ENCODE data around the gene PCDHGA9.
"Not testable (repeated sequence)": the region's sequence is repeated elsewhere in the genome, so short reads cannot be mapped to it uniquely, and the experiment has no call there.

PCDHGA9 gene

DNA sequence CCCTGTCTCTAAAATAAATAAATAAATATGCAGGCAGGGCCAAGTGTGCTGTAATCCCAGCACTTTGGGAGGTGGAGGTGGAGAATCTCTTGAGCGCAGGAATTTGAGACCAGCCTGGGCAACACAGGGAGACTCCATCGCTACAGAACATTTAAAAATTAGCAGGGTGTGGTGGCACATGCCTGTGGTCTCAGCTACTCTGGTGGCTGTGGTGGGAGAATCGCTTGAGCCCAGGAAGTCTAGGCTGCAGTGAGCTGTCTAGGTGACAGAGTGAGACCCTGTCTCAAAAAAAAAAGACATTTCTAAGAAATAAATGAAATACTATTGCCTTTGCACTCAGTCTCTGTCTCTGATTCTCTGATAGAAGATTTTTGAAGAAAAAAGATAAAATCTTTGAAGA is 9.0 kb downstream of the PCDHGA9 start:
- ChIA-PET POLR2A (no interaction called here), CTCF (interaction anchor here (3.1 to 16.4 kb wide), 4 partner anchors 10 to 156 kb away, joined by 30 to 288 read pairs (median 78); partner anchors contain the start of gene PCDHGA11)
- DNase-seq (ENCODE audit: low read depth, low spot score): no peak
- H3K4me3 ChIP-seq (ENCODE audit: low read depth, low read length): no peak overlapping the region
- TF ChIP-seq, protein P1, sequence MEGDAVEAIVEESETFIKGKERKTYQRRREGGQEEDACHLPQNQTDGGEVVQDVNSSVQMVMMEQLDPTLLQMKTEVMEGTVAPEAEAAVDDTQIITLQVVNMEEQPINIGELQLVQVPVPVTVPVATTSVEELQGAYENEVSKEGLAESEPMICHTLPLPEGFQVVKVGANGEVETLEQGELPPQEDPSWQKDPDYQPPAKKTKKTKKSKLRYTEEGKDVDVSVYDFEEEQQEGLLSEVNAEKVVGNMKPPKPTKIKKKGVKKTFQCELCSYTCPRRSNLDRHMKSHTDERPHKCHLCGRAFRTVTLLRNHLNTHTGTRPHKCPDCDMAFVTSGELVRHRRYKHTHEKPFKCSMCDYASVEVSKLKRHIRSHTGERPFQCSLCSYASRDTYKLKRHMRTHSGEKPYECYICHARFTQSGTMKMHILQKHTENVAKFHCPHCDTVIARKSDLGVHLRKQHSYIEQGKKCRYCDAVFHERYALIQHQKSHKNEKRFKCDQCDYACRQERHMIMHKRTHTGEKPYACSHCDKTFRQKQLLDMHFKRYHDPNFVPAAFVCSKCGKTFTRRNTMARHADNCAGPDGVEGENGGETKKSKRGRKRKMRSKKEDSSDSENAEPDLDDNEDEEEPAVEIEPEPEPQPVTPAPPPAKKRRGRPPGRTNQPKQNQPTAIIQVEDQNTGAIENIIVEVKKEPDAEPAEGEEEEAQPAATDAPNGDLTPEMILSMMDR (IDR thresholded peaks at IDR 0.05; ENCODE audit: insufficient read depth, low read length, missing control alignments): no peak

DNA sequence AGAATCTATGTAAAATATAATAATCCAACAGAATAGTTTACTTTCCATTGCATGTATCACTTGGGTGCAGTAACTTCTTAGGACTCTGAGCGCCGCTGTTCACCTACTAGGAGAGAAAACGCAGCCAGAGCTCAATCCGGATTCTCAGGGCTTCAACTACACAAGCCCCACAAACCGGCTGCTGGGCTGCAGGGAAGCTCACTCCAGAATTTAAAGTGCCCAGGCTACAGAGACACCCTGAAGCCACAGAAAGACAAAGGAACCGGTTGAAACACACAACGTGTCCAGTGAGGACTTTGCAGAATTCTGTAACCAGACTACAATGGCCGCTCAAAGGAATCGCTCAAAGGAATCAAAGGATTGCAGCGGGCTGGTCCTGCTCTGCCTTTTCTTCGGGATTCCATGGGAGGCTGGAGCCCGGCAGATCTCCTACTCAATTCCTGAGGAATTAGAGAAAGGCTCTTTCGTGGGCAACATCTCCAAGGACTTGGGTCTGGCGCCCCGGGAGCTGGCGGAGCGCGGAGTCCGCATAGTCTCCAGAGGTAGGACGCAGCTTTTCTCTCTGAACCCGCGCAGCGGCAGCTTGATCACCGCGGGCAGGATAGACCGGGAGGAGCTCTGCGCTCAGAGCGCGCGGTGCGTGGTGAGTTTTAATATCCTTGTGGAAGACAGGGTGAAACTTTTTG is 10.4 kb downstream of the PCDHGA9 start, which contains the start of gene PCDHGA10:
Gene PCDHGA10, plus strand, starts transcription at position 134 of the 686 bp plus-strand sequence. Its CDS starts 189 bp downstream, at position 323.
- ChIA-PET CTCF (interaction anchor here (0.7 to 16.4 kb wide), 29 partner anchors 8 to 162 kb away, joined by 3 to 295 read pairs (median 6); partner anchors contain the start of genes PCDHGA1, PCDHGA11, PCDHGA12 and PCDHGA5), POLR2A (interaction anchor here (0.6 to 0.9 kb wide), 2 partner anchors 111 to 148 kb away, joined by 4 to 5 read pairs; no protein-coding TSS in a partner anchor)
- H3K4me3 ChIP-seq (ENCODE audit: low read depth, low read length): peak within 1 kb of the TSS; percentile 53
- TF ChIP-seq, protein P1 (IDR thresholded peaks at IDR 0.05; ENCODE audit: insufficient read depth, low read length, missing control alignments): peak; percentile 48
- no peak for DNase-seq (ENCODE audit: low read depth, low spot score)

DNA sequence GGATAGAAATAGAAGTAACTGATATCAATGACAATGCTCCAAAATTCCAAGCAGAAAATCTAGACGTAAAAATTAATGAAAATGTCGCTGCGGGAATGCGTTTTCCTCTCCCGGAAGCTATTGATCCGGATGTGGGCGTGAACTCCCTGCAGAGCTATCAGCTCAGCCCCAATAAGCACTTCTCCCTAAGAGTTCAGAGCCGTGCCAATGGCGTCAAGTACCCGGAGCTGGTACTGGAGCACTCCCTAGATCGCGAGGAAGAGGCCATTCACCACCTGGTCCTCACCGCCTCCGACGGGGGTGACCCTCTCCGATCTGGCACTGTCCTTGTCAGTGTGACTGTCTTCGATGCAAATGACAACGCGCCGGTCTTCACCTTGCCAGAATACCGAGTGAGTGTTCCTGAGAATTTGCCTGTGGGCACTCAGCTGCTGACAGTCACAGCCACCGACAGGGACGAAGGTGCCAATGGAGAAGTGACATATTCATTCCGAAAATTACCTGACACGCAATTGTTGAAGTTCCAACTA is 11.0 kb downstream of the PCDHGA9 start:
- CTCF ChIA-PET: interaction anchor here (0.6 to 16.4 kb wide), 27 partner anchors 8 to 214 kb away, joined by 3 to 295 read pairs (median 7); partner anchors contain the start of genes PCDHB11, PCDHGA1, PCDHGA11 and PCDHGA12

DNA sequence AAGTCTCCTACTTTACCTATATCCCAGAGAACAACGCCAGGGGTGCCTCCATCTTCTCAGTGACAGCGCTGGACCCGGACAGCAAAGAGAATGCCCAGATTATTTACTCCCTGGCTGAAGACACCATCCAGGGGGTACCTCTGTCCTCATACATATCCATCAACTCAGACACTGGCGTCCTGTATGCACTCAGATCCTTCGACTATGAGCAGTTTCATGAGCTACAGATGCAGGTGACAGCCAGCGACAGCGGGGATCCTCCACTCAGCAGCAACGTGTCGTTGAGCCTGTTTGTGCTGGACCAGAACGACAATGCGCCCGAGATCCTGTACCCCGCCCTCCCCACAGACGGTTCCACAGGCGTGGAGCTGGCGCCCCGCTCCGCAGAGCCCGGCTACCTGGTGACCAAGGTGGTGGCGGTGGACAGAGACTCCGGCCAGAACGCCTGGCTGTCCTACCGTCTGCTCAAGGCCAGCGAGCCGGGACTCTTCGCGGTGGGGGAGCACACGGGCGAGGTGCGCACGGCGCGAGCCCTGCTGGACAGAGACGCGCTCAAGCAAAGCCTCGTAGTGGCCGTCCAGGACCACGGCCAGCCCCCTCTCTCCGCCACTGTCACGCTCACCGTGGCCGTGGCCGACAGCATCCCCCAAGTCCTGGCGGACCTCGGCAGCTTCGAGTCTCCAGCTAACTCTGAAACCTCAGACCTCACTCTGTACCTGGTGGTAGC is 12.1 kb downstream of the PCDHGA9 start:
- H3K4me3 ChIP-seq (ENCODE audit: low read depth, low read length); POLR2A ChIA-PET; DNase-seq (ENCODE audit: low read depth, low spot score): not testable (repeated sequence)
- CTCF ChIA-PET: interaction anchor here (0.6 to 16.4 kb wide), 15 partner anchors 12 to 215 kb away, joined by 3 to 295 read pairs (median 11); partner anchors contain the start of genes PCDHB11, PCDHGA12, PCDHGA9 and PCDHGB1

More for the DNA sequence above, 11.0 kb downstream of the PCDHGA9 start:
- TF ChIP-seq, protein P1 (IDR thresholded peaks at IDR 0.05; ENCODE audit: insufficient read depth, low read length, missing control alignments): no peak
- POLR2A ChIA-PET: no interaction called here
- H3K4me3 ChIP-seq (ENCODE audit: low read depth, low read length): peak overlapping the region; percentile 53
- no peak for DNase-seq (ENCODE audit: low read depth, low spot score)

DNA sequence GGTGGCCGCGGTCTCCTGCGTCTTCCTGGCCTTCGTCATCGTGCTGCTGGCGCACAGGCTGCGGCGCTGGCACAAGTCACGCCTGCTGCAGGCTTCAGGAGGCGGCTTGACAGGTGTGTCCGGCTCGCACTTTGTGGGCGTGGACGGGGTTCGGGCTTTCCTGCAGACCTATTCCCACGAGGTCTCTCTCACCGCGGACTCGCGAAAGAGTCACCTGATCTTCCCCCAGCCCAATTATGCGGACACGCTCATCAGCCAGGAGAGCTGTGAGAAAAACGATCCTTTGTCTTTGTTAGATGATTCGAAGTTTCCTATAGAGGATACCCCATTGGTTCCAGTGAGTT is 12.7 kb downstream of the PCDHGA9 start:
- H3K4me3 ChIP-seq (ENCODE audit: low read depth, low read length); POLR2A ChIA-PET; DNase-seq (ENCODE audit: low read depth, low spot score): not testable (repeated sequence)
- CTCF ChIA-PET: interaction anchor here (1.5 to 16.4 kb wide), 7 partner anchors 15 to 152 kb away, joined by 3 to 303 read pairs (median 196); partner anchors contain the start of genes PCDHGA12 and PCDHGB5

DNA sequence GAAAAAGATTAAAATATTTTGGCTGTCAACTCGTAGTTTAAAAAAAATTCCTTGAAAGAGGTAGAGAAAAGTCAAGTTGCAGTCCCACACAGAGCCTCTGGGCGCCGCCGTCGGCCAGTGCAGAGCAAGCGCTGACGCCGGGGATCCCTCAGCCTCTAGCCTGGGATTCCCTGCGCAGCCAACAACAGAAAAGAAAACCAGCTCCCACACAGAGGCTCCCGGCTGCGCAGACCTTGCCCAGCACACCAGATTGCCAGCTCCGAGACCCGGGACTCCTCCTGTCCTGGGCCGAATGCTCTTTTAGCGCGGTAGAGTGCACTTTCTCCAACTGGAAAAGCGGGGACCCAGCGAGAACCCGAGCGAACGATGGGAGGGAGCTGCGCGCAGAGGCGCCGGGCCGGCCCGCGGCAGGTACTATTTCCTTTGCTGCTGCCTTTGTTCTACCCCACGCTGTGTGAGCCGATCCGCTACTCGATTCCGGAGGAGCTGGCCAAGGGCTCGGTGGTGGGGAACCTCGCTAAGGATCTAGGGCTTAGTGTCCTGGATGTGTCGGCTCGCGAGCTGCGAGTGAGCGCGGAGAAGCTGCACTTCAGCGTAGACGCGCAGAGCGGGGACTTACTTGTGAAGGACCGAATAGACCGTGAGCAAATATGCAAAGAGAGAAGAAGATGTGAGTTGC is 15.1 kb downstream of the PCDHGA9 start, which contains the start of gene PCDHGB7:
Gene PCDHGB7, plus strand, starts transcription at position 184 of the 679 bp plus-strand sequence. Its CDS starts 183 bp downstream, at position 367.
- H3K4me3 ChIP-seq (ENCODE audit: low read depth, low read length): peak within 1 kb of the TSS; percentile 54
- TF ChIP-seq, protein P1 (IDR thresholded peaks at IDR 0.05; ENCODE audit: insufficient read depth, low read length, missing control alignments): peak; percentile 71
- ChIA-PET POLR2A (interaction anchor here (1.0 kb wide), 2 partner anchors 140 to 146 kb away, joined by 4 read pairs; no protein-coding TSS in a partner anchor), CTCF (interaction anchor here (0.6 to 16.4 kb wide), 28 partner anchors 10 to 186 kb away, joined by 3 to 303 read pairs (median 4); partner anchors contain the start of genes PCDHGA1, PCDHGA12, PCDHGA5 and PCDHGA6)
- DNase-seq (ENCODE audit: low read depth, low spot score): not testable (repeated sequence)

All from AG04449 (cell line).